K562 (cell line): ENCODE results near the gene UBE3B. TPM values are rescaled to one million over a fixed set of nuclear protein-coding genes. Genes with fewer than 3 reads are reported as not detected.
A peak's percentile ranks its signal among the peaks of the same experiment; 100 is the strongest.

Experiments
- ATAC-seq: fragments of 200-7000 bp; cut with Tn5 transposase; 3 replicates; pipeline ENCODE4 v1.9.1; 2020; ENCODE audit warnings: moderate library complexity
- BruUV-seq: library from RNA; stranded (reverse); fragments of 400-500 nt; replicated peaks from 2 replicates; lab custom pipeline; 2021; lab: Mats Ljungman, UMichigan
- CTCF ChIA-PET: fragments of 300-600 bp; formaldehyde crosslinking; extraction: SDS; loops from one replicate; lab custom pipeline; 2021; ENCODE audit warnings: low intra/inter-chr PET ratio; lab: Yijun Ruan, JAX
- POLR2A ChIA-PET: fragments of 300-600, 350-650 bp; sonication (Branson Sonifier 250); formaldehyde crosslinking; extraction: SDS; loops from one replicate; lab custom pipeline; 2021; ENCODE audit warnings: antibody characterized with exemption, inconsistent platforms; lab: Yijun Ruan, JAX
- DNase-seq, 4 experiments: peaks; one replicate each; pipeline versions ENCODE4 v3.0.0 to v3.0.0-alpha.2; 2011 to 2018; ENCODE audit warnings: low spot score in 3 of 4, mixed read lengths in 3 of 4; ENCODE audit errors: extremely low read depth in 1 of 4
- FAIRE-seq: peaks from 2 replicates; lab custom pipeline; 2011; peaks lifted over from hg19 to GRCh38; lab: Jason Lieb, UNC
- H2AFZ ChIP-seq: 2 replicates; pipeline ENCODE4 v1.6.0; 2011; ENCODE audit warnings: low read depth, low read length, control low read depth, inconsistent platforms
- H3K27ac ChIP-seq: fragments of 200-600 bp; 3 replicates; pipeline ENCODE4 v1.8.0; 2011; ENCODE audit warnings: low read depth, mild to moderate bottlenecking, control low read depth, inconsistent platforms, low read length, moderate library complexity, mixed read lengths; ENCODE audit errors: extremely low read depth
- H3K27me3 ChIP-seq, 2 experiments: fragments of 300-600 bp in 1 of 2; 2 replicates in 1 of 2; 3 replicates in 1 of 2; pipeline versions ENCODE4 v1.6.0 to v1.8.0; 2011; ENCODE audit warnings: inconsistent platforms in 2 of 2, low read length in 2 of 2, mild to moderate bottlenecking in 1 of 2, mixed read lengths in 1 of 2, moderate library complexity in 1 of 2; ENCODE audit not compliant: control insufficient read depth in 2 of 2, insufficient read depth in 2 of 2
- H3K36me3 ChIP-seq: fragments of 300-600 bp; 3 replicates; pipeline ENCODE4 v1.8.0; 2011; ENCODE audit warnings: mild to moderate bottlenecking, low read length, inconsistent platforms; ENCODE audit not compliant: control insufficient read depth, insufficient read depth
- H3K4me1 ChIP-seq, 2 experiments: fragments of 200-600 bp in 1 of 2; replicated peaks in 1 of 2; 2 replicates in 1 of 2; 3 replicates in 1 of 2; pipeline versions ENCODE4 v1.5.1 to v1.8.0; 2011; ENCODE audit warnings: inconsistent platforms in 2 of 2, low read length in 2 of 2, mild to moderate bottlenecking in 1 of 2, mixed read lengths in 1 of 2, moderate library complexity in 1 of 2; ENCODE audit not compliant: control insufficient read depth in 2 of 2, insufficient read depth in 2 of 2
- H3K4me2 ChIP-seq: 2 replicates; pipeline ENCODE4 v1.6.1; 2011; ENCODE audit warnings: low read length, control low read depth, inconsistent platforms, mixed read lengths; ENCODE audit not compliant: insufficient read depth
- H3K4me3 ChIP-seq: fragments of 200-600 bp; sonication (generic), shearing (Covaris generic); 2 replicates; pipeline ENCODE4 v1.5.1; 2016; ENCODE audit warnings: control low read depth, inconsistent platforms
- H3K79me2 ChIP-seq: fragments of 200-600 bp; 3 replicates; pipeline ENCODE4 v1.8.0; 2011; ENCODE audit warnings: low read length, inconsistent platforms; ENCODE audit not compliant: control insufficient read depth, insufficient read depth
- H3K9ac ChIP-seq, 2 experiments: 2 replicates each; pipeline versions ENCODE4 v1.6.0 to v1.6.1; 2011; ENCODE audit warnings: low read depth in 2 of 2, low read length in 2 of 2, control low read depth in 1 of 2, inconsistent platforms in 1 of 2, mild to moderate bottlenecking in 1 of 2, mixed read lengths in 1 of 2; ENCODE audit not compliant: insufficient read depth in 1 of 2
- H3K9me1 ChIP-seq: one replicate; pipeline ENCODE4 v1.6.0; 2011; ENCODE audit warnings: inconsistent platforms, mild to moderate bottlenecking, low read length, moderate library complexity; ENCODE audit not compliant: control insufficient read depth, insufficient read depth
- H3K9me3 ChIP-seq: replicated peaks from 2 replicates; pipeline ENCODE4 v1.5.1; 2011; ENCODE audit warnings: low read depth, low read length, inconsistent platforms; ENCODE audit not compliant: control insufficient read depth, insufficient read depth
- H4K20me1 ChIP-seq: replicated peaks from 2 replicates; pipeline ENCODE4 v1.6.1; 2011; ENCODE audit warnings: low read length, inconsistent platforms, mixed read lengths; ENCODE audit not compliant: control insufficient read depth, insufficient read depth
- DIDO1 ChIP-seq: fragments of 450-650 bp; IDR thresholded peaks from 2 replicates; pipeline ENCODE4 v1.6.1; 2016; ENCODE audit warnings: low read depth, missing biosample characterization, missing genetic modification characterization
- E2F3 ChIP-seq: fragments of 250-450 bp; sonication (Bioruptor Pico); IDR thresholded peaks from 2 replicates; pipeline ENCODE4 v1.4.0; 2020; ENCODE audit warnings: mild to moderate bottlenecking
- NFRKB ChIP-seq: fragments of 450-650 bp; IDR thresholded peaks from 2 replicates; pipeline ENCODE4 v1.6.1; 2016; ENCODE audit warnings: low read depth
- POLR2AphosphoS2 ChIP-seq: IDR thresholded peaks from 2 replicates; pipeline ENCODE4 v1.6.1; 2012; ENCODE audit warnings: low read length, improper control_type of control experiment
- ZBTB12 ChIP-seq: fragments of 250-450 bp; sonication (Bioruptor Pico); IDR thresholded peaks from 2 replicates; pipeline ENCODE4 v1.4.0; 2020
- WGBS: fragments of 100-300 bp; shearing (Covaris generic); methylation state at CpG from one replicate; pipeline ENCODE4 v1.1.6; 2016; ENCODE audit warnings: low coverage, mixed read lengths; ENCODE audit not compliant: insufficient coverage; ENCODE audit errors: missing lambda C conversion rate; 5-methylcytosine and 5-hydroxymethylcytosine counted together
- in situ Hi-C: fragments of 300-500 bp; cut with MboI; formaldehyde crosslinking; loops from 4 replicates; pipeline ENCODE4 v1.15.0; 2018; ENCODE audit warnings: inconsistent platforms, mixed read lengths
- intact Hi-C: fragments of 100-400 bp; cut with micrococcal nuclease; formaldehyde crosslinking; loops from 2 replicates; pipeline ENCODE4 v1.14.2; 2022
- polyA plus RNA-seq, 8 experiments: library from polyadenylated mRNA; depleted of rRNA in 4 of 8; stranded (reverse) in 5 of 8; unstranded in 3 of 8; fragments of >200 nt; fragmentation: Nextera tagmentation in 2 of 8; fragmentation: Illumina TruSeq in 1 of 8; extraction: Ambion mirVana in 2 of 8; extraction: Trizol in 1 of 8; gene quantifications; 2 replicates each; pipeline versions ENCODE4 v1.2.1 to v1.2.3, GENCODE V29; 2011 to 2014; ENCODE audit warnings: inconsistent platforms in 1 of 8, missing spikeins in 1 of 8
- total RNA-seq, 7 experiments: library from RNA; depleted of rRNA in 6 of 7; stranded (reverse); fragments of >200 nt in 6 of 7; fragmentation: Illumina TruSeq in 2 of 7; extraction: Trizol in 2 of 7; gene quantifications; 2 replicates each; pipeline versions ENCODE4 v1.2.1 to v1.2.3, GENCODE V29; 2011 to 2021; ENCODE audit warnings: low replicate concordance in 1 of 7

The UBE3B gene
- total and polyA plus RNA-seq, 9 of the 15 experiments (the other 6 are each of a cell fraction or from before 2014, with no cell fraction given), result 7.6 to 23.6 (median 15.5) TPM

GRCh38 chr12:109580684-109581333 lies 103.4 kb downstream of the UBE3B start:
- Histone ChIP-seq H3K27me3 (no peaks in the 10 kb centered on the region), H4K20me1 (no peaks in the 10 kb centered on the region; the same call in 1 of the 2 replicates), H2AFZ (no peak overlapping the region), H3K4me1 (peaks cover 0 to 3% of the 10 kb centered on the region in 2 experiments; a peak in 1 of 5 replicates), H3K9ac (peak overlapping the region in 1 of 2 experiments; percentile 23; a peak in 1 of 4 replicates), H3K4me3 (no peak overlapping the region), H3K4me2 (no peak overlapping the region), H3K36me3 (peaks cover 79% of the 10 kb centered on the region), H3K9me3 (no peaks in the 10 kb centered on the region), H3K9me1 (peaks cover 2% of the 10 kb centered on the region), H3K27ac (no peak overlapping the region), H3K79me2 (no peaks in the 10 kb centered on the region)
- TF ChIP-seq NFRKB, result no peak
- TF ChIP-seq DIDO1 (tag), result no peak
- TF ChIP-seq POLR2AphosphoS2, result no peak
- no peak for TF ChIP-seq ZBTB12 (CRISPR knock-in tag)
- no peak for TF ChIP-seq E2F3
- CTCF ChIA-PET, result no interaction called here
- intact Hi-C loops, result no loop called here
- DNase-seq, result no peak
- in situ Hi-C loops, result no loop called here
- no peak for FAIRE-seq
- POLR2A ChIA-PET, result interaction anchor here (0.6 to 1.1 kb wide), 4 partner anchors 11 to 367 kb away, joined by 3 read pairs; no protein-coding TSS in a partner anchor
- 94% methylated on average over 10 of the region's 13 CpGs for WGBS
- BruUV-seq, result no TSS peak
- ATAC-seq, result no peak
